ENCODE data around the gene TADA3.

TADA3 gene

GRCh38 chr3:9792405-9793160 is at the start of gene TADA3, which contains the start of gene ARPC4:
Gene TADA3 (minus strand): TSS chr3:9792473. CDS start chr3:9791466, 1,007 bp downstream.
Gene ARPC4 (plus strand): TSS chr3:9793082. CDS start chr3:9793122, 40 bp downstream.
- FAIRE-seq = no peak

GRCh38 chr3:9841015-9841414 is 48.7 kb upstream of the TADA3 start:
- FAIRE-seq = no peak

GRCh38 chr3:9838856-9839255 is 46.6 kb upstream of the TADA3 start:
- FAIRE-seq = no peak

- FAIRE-seq = no peak
Measured at GRCh38 chr3:9837701-9838582, 45.7 kb upstream of the TADA3 start.

- FAIRE-seq = no peak
Measured at GRCh38 chr3:9834520-9835380, 42.5 kb upstream of the TADA3 start.

- no peak for FAIRE-seq
Measured at GRCh38 chr3:9833078-9833477, 40.8 kb upstream of the TADA3 start.

GRCh38 chr3:9831253-9831652 is 39.0 kb upstream of the TADA3 start:
- FAIRE-seq = no peak

GRCh38 chr3:9828801-9829755 is 36.8 kb upstream of the TADA3 start:
- no peak for FAIRE-seq

- no peak for FAIRE-seq
Measured at GRCh38 chr3:9826815-9827573, 34.7 kb upstream of the TADA3 start.

- no peak for FAIRE-seq
Measured at GRCh38 chr3:9825451-9826040, 33.3 kb upstream of the TADA3 start.

- FAIRE-seq = no peak
Measured at GRCh38 chr3:9820946-9821345, 28.7 kb upstream of the TADA3 start.

GRCh38 chr3:9820543-9820942 is 28.3 kb upstream of the TADA3 start:
- FAIRE-seq = no peak

GRCh38 chr3:9818666-9819335 is 26.5 kb upstream of the TADA3 start:
- FAIRE-seq = no peak

- FAIRE-seq = no peak
Measured at GRCh38 chr3:9817436-9817835, 25.2 kb upstream of the TADA3 start.

- no peak for FAIRE-seq
Measured at GRCh38 chr3:9815986-9816385, 23.7 kb upstream of the TADA3 start.

GRCh38 chr3:9812870-9813483 is 20.7 kb upstream of the TADA3 start:
- no peak for FAIRE-seq

GRCh38 chr3:9810846-9811245 is 18.6 kb upstream of the TADA3 start:
- no peak for FAIRE-seq

- no peak for FAIRE-seq
Measured at GRCh38 chr3:9810433-9810770, 18.1 kb upstream of the TADA3 start.

GRCh38 chr3:9809615-9810432 is 17.6 kb upstream of the TADA3 start, which contains the start of gene TTLL3:
Gene TTLL3 (plus strand): TSS chr3:9810262. CDS start chr3:9810662, 400 bp downstream.
- no peak for FAIRE-seq

All from colon (tissue), 2 donors.